ENCODE data around the gene RAD21L1.

RAD21L1 gene

GRCh38 chr20:1302685-1303541, 77.1 kb downstream of the RAD21L1 start:
- no peak for DNase-seq (ENCODE audit: low read depth)

GRCh38 chr20:1304710-1305515, 79.1 kb downstream of the RAD21L1 start:
- H3K4me3 ChIP-seq (ENCODE audit: low read depth, low read length): no peak overlapping the region
- TF ChIP-seq CTCF (IDR thresholded peaks at IDR 0.05; ENCODE audit: insufficient read depth, low read depth, low read length, missing control alignments): no peak
- no peak for DNase-seq (ENCODE audit: low read depth)

More at GRCh38 chr20:1302685-1303541, 77.1 kb downstream of the RAD21L1 start:
- no peak overlapping the region for H3K4me3 ChIP-seq (ENCODE audit: low read depth, low read length)
- no peak for TF ChIP-seq CTCF (IDR thresholded peaks at IDR 0.05; ENCODE audit: insufficient read depth, low read depth, low read length, missing control alignments)
